Measurements from ENCODE around the gene MARK2.

Gene MARK2

DNA sequence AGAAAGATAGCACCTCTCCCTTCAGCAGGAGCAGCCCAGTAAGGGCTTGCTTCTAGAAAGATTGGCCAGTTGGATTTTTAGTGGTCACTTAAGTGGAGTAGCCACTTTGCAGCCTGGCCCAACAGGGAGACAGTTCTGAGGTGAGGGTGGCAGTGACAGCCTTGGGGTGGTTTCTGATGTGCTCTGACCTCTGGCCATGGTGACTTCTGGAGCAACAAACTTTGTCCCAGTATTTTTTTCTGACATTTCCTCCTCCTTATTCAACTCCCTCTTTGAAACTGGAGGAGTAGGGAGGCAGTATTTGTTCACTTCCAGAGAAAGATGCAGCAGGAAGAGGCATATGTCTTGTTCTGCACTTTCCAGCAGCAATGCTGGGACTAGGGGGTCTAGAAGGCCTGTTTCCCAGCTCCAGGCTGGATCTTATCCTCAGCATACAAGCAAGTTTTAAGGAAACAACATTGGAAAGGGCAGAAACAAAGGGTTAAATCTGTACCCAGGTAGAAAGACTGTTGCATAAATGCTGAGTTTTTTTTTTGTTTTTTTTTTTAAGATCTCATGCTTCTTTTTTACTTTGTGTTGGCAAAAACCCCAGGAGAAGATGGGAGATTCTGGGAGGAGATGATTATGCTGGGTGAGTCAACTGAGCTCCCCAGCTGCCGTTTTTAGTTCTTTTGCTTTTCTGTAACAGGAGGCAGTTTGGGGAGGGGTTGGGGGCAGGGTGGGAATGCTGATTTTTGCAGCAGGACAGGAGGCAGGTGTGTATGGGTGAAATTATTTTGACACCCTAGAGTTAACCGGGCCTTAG lies 40.9 kb downstream of the MARK2 start:
- Histone ChIP-seq H3K4me1 (peaks cover 14% of the 10 kb centered on the region), H3K4me3 (ENCODE audit: low read depth, low read length) (no peak overlapping the region), H2AFZ (no peak overlapping the region), H3K79me2 (peaks cover 45% of the 10 kb centered on the region), H3K27me3 (ENCODE audit: control insufficient read depth, insufficient read depth, low read length) (no peaks in the 10 kb centered on the region), H3K27ac (no peak overlapping the region), H3K9ac (no peak overlapping the region), H3K36me3 (ENCODE audit: control insufficient read depth, insufficient read depth, low read length) (no peaks in the 10 kb centered on the region), H3K4me2 (ENCODE audit: low read length) (no peak overlapping the region), H3K9me3 (ENCODE audit: control insufficient read depth, low read length) (no peaks in the 10 kb centered on the region)
- TF ChIP-seq, protein P1, sequence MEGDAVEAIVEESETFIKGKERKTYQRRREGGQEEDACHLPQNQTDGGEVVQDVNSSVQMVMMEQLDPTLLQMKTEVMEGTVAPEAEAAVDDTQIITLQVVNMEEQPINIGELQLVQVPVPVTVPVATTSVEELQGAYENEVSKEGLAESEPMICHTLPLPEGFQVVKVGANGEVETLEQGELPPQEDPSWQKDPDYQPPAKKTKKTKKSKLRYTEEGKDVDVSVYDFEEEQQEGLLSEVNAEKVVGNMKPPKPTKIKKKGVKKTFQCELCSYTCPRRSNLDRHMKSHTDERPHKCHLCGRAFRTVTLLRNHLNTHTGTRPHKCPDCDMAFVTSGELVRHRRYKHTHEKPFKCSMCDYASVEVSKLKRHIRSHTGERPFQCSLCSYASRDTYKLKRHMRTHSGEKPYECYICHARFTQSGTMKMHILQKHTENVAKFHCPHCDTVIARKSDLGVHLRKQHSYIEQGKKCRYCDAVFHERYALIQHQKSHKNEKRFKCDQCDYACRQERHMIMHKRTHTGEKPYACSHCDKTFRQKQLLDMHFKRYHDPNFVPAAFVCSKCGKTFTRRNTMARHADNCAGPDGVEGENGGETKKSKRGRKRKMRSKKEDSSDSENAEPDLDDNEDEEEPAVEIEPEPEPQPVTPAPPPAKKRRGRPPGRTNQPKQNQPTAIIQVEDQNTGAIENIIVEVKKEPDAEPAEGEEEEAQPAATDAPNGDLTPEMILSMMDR (IDR thresholded peaks at IDR 0.05) = no peak

DNA sequence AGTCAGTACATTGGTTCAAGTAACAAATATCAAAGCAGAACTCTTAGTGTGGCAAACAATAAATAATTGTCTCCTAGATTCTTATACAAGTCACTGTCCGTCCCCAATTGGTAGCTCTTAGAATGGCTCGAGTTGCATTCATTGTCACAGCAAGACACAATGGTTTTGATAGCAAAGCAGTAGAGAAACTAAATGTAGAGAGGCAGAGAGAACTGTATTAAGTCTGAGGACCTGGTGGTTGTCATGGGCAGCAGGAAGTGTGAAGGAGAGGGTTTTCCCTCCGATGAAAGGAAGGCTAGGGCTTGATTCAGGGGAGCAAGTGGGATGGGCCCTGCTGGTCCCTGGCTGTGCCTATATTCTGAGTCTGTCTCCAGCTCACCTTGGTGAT lies 41.5 kb downstream of the MARK2 start:
- Histone ChIP-seq H3K9ac (no peak overlapping the region), H3K27ac (no peak overlapping the region), H3K4me1 (peaks cover 14% of the 10 kb centered on the region)

DNA sequence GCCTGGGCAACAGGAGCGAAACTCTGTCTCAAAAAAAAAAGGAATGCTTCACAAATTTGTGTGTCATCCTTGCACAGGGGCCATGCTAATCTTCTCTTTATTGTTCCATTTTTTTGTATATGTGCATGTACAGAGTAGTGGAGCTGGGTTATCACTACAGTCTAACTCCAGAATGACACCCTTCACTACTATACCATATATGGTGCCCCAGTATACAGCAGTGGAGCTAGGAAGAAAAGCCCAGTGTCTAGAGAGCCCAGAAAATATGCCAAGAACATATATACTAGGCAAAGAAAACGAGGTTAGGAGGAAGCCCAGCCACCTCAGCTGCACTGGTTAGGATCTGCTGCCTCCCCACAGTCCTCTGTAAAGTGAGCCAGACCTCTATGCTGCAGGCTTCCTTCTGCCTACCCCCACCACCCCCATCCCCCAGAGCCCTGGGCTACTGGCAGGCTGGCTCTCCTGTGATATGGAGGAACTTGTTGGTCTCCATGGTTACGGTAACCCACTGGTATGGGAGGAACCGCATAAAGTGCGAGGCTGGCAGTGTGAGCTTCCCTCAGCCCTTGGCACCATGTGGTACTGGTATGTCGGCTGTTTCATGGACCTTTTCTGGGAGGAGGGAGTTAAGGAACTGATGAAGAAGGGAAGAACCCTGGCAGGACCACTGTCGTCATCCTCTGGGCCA lies 43.8 kb downstream of the MARK2 start:
- H3K27me3 ChIP-seq (ENCODE audit: control insufficient read depth, insufficient read depth, low read length) = no peaks in the 10 kb centered on the region
- H3K4me2 ChIP-seq (ENCODE audit: low read length) = no peak overlapping the region
- H3K4me3 ChIP-seq (ENCODE audit: low read depth, low read length) = no peak overlapping the region
- H3K9me3 ChIP-seq (ENCODE audit: control insufficient read depth, low read length) = no peaks in the 10 kb centered on the region
- no peak overlapping the region for H3K27ac ChIP-seq
- no peak overlapping the region for H2AFZ ChIP-seq
- no peaks in the 10 kb centered on the region for H3K36me3 ChIP-seq (ENCODE audit: control insufficient read depth, insufficient read depth, low read length)
- no peak overlapping the region for H3K9ac ChIP-seq
- peaks cover 60% of the 10 kb centered on the region for H3K79me2 ChIP-seq
- H3K4me1 ChIP-seq = peaks cover 15% of the 10 kb centered on the region
- TF ChIP-seq, protein P1 (IDR thresholded peaks at IDR 0.05) = no peak

More for the DNA sequence above, 41.5 kb downstream of the MARK2 start:
- Histone ChIP-seq H3K27me3 (ENCODE audit: control insufficient read depth, insufficient read depth, low read length) (no peaks in the 10 kb centered on the region), H3K36me3 (ENCODE audit: control insufficient read depth, insufficient read depth, low read length) (no peaks in the 10 kb centered on the region), H2AFZ (no peak overlapping the region), H3K4me2 (ENCODE audit: low read length) (no peak overlapping the region), H3K9me3 (ENCODE audit: control insufficient read depth, low read length) (no peaks in the 10 kb centered on the region), H3K79me2 (peaks cover 50% of the 10 kb centered on the region), H3K4me3 (ENCODE audit: low read depth, low read length) (no peak overlapping the region)
- TF ChIP-seq, protein P1 (IDR thresholded peaks at IDR 0.05) = no peak

DNA sequence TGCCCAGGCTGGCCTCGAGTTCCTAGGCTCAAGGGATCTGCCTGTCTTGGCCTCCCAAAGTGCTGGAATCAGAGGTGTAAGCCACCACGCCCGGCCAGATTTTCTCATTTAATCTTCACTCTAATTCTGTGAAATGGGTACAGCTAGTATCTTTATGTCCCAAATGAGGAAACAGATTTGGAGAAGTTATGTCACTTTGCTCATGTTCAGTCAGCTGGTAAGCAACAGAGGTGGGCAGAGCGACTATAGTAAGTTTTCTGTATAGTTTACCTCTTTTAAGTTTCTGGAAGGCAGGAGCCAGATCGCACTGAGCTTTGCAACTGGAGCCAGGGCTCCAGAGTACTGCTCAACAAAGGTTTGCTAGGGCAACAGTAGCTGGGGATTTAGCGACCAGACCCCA lies 44.9 kb downstream of the MARK2 start:
- TF ChIP-seq, protein P1 (IDR thresholded peaks at IDR 0.05) = no peak
- H3K9ac ChIP-seq = no peak overlapping the region
- H3K27ac ChIP-seq = no peak overlapping the region

More for the DNA sequence above, 44.9 kb downstream of the MARK2 start:
- Histone ChIP-seq H2AFZ (no peak overlapping the region), H3K4me2 (ENCODE audit: low read length) (no peak overlapping the region), H3K4me1 (peaks cover 17% of the 10 kb centered on the region), H3K4me3 (ENCODE audit: low read depth, low read length) (no peak overlapping the region), H3K9me3 (ENCODE audit: control insufficient read depth, low read length) (no peaks in the 10 kb centered on the region), H3K36me3 (ENCODE audit: control insufficient read depth, insufficient read depth, low read length) (no peaks in the 10 kb centered on the region), H3K27me3 (ENCODE audit: control insufficient read depth, insufficient read depth, low read length) (no peaks in the 10 kb centered on the region), H3K79me2 (peaks cover 61% of the 10 kb centered on the region)

All from parathyroid adenoma (tissue), 2 donors.